Measurements from ENCODE around the gene PEX26.
"Not testable (repeated sequence)": the region's sequence is repeated elsewhere in the genome, so short reads cannot be mapped to it uniquely, and the experiment has no call there.

PEX26 gene

GRCh38 chr22:18093661-18094060 lies 15.9 kb downstream of the PEX26 start:
- DNase-seq (ENCODE audit: low read depth in 2 of 2, low spot score in 1 of 2), result no peak

GRCh38 chr22:18095101-18095805 lies 17.5 kb downstream of the PEX26 start:
- no peak for DNase-seq (ENCODE audit: low read depth in 2 of 2, low spot score in 1 of 2)

GRCh38 chr22:18096823-18097222 lies 19.0 kb downstream of the PEX26 start:
- no peak for DNase-seq (ENCODE audit: low read depth in 2 of 2, low spot score in 1 of 2)

- DNase-seq (ENCODE audit: low read depth in 2 of 2, low spot score in 1 of 2), result no peak
Observed at GRCh38 chr22:18100781-18101180, 23.0 kb downstream of the PEX26 start.

GRCh38 chr22:18101536-18101935 lies 23.7 kb downstream of the PEX26 start:
- DNase-seq (ENCODE audit: low read depth in 2 of 2, low spot score in 1 of 2), result no peak

GRCh38 chr22:18103527-18104269 lies 25.9 kb downstream of the PEX26 start:
- DNase-seq (ENCODE audit: low read depth in 2 of 2, low spot score in 1 of 2), result no peak

- DNase-seq (ENCODE audit: low read depth in 2 of 2, low spot score in 1 of 2), result no peak
Observed at GRCh38 chr22:18104566-18104965, 26.8 kb downstream of the PEX26 start.

GRCh38 chr22:18105981-18106380 lies 28.2 kb downstream of the PEX26 start:
- DNase-seq (ENCODE audit: low read depth in 2 of 2, low spot score in 1 of 2), result not testable (repeated sequence)

GRCh38 chr22:18106550-18107341 lies 29.0 kb downstream of the PEX26 start:
- not testable (repeated sequence) for DNase-seq (ENCODE audit: low read depth in 2 of 2, low spot score in 1 of 2)

GRCh38 chr22:18108187-18108586 lies 30.4 kb downstream of the PEX26 start:
- no peak for DNase-seq (ENCODE audit: low read depth in 2 of 2, low spot score in 1 of 2)

GRCh38 chr22:18109410-18110193 lies 31.8 kb downstream of the PEX26 start:
- no peak for DNase-seq (ENCODE audit: low read depth in 2 of 2, low spot score in 1 of 2)

GRCh38 chr22:18110194-18110953 lies 32.6 kb downstream of the PEX26 start, which contains the start of gene TUBA8:
TUBA8 (plus strand) TSS chr22:18110809; CDS start chr22:18110866, 57 bp downstream.
- DNase-seq (ENCODE audit: low read depth in 2 of 2, low spot score in 1 of 2), result no peak

- no peak for DNase-seq (ENCODE audit: low read depth in 2 of 2, low spot score in 1 of 2)
Observed at GRCh38 chr22:18110954-18111758, 33.4 kb downstream of the PEX26 start.

GRCh38 chr22:18111759-18112330 lies 34.1 kb downstream of the PEX26 start:
- DNase-seq (ENCODE audit: low read depth in 2 of 2, low spot score in 1 of 2), result no peak

- DNase-seq (ENCODE audit: low read depth in 2 of 2, low spot score in 1 of 2), result no peak
Observed at GRCh38 chr22:18112440-18112839, 34.6 kb downstream of the PEX26 start.

GRCh38 chr22:18113680-18114394 lies 36.0 kb downstream of the PEX26 start:
- no peak for DNase-seq (ENCODE audit: low read depth in 2 of 2, low spot score in 1 of 2)

GRCh38 chr22:18114495-18114894 lies 36.7 kb downstream of the PEX26 start:
- no peak for DNase-seq (ENCODE audit: low read depth in 2 of 2, low spot score in 1 of 2)

- no peak for DNase-seq (ENCODE audit: low read depth in 2 of 2, low spot score in 1 of 2)
Observed at GRCh38 chr22:18114976-18115652, 37.3 kb downstream of the PEX26 start.

Data from stimulated activated CD8-positive, alpha-beta memory T cell treated with anti-CD3 and anti-CD28 coated beads, Interleukin-4, amount 100 ng/mL, for 1 hour (primary cell).